VCaP (cell line): Measurements from ENCODE around the gene KAZN.

Source experiments
- H3K27ac ChIP-seq: fragments of 450-650 bp; 2 replicates; pipeline ENCODE4 v1.5.1; 2017
- CTCF ChIP-seq: fragments of 450-650 bp; conservative IDR thresholded peaks from 2 replicates; pipeline ENCODE4 v1.5.1; 2017; ENCODE audit warnings: mild to moderate bottlenecking, moderate library complexity

KAZN gene

DNA sequence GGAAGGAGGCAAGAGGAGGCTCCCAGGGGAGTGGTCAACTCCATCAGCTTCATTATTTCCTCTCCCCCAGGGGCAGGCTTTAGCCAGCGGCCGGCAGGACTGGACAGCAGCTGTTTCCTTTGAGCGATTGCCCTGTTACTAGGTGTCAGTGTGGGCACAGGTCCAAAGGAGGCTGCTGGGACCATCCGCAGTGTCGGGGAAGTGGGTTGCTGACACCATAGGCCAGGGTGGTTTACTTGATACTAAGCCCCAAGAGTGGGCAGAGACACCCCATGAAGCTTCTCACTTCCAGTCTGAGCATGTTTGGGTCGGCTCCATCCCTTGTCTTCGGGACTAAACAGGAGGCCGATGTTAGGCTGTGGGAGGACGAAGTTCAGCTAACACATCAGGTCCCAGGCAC lies 63.6 kb downstream of the KAZN start:
- no peak overlapping the region for H3K27ac ChIP-seq
- no peak for TF ChIP-seq CTCF

GRCh38 chr1:14663773-14664172 lies 65.3 kb downstream of the KAZN start:
- TF ChIP-seq CTCF, result no peak
- H3K27ac ChIP-seq, result no peak overlapping the region

GRCh38 chr1:14666373-14666772 lies 67.9 kb downstream of the KAZN start:
- TF ChIP-seq CTCF, result no peak
- no peak overlapping the region for H3K27ac ChIP-seq

DNA sequence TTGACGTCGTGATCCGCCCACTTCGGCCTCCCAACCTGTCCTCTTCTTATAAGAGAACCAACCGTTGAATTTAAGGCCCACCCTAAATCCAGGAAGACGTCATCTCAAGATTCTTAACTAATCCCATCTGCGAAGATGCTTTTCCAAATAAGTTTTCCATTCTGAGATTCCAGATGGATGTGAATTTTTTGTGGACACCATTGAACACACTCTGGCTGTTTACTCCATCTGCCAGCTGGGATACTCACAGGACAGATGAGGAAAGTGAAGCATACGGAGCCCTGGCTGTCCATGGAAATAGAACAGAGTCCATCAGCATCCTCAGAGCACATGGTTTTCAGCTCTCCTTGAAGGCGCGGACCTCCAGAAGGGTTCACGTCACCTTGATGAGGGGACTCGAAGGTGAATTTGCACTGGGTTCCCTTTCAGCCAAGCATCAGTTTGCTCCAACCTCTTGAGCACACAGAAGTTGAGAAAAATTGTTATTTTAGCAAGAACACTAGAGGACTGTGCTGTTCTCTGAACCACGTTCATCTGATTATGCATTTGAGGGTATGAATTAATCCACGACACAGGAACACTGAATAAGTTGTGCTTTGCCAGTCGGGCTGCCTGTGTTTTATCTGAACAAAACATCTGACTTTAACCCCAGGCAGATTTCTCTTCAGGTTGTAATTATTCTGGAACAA lies 68.6 kb downstream of the KAZN start:
- TF ChIP-seq CTCF, result no peak
- H3K27ac ChIP-seq, result no peak overlapping the region

- no peak overlapping the region for H3K27ac ChIP-seq
- TF ChIP-seq CTCF, result no peak
Observed at GRCh38 chr1:14667651-14667984, 69.1 kb downstream of the KAZN start.

GRCh38 chr1:14668538-14668937 lies 70.1 kb downstream of the KAZN start:
- TF ChIP-seq CTCF, result no peak
- H3K27ac ChIP-seq, result no peak overlapping the region

GRCh38 chr1:14672005-14672404 lies 73.5 kb downstream of the KAZN start:
- TF ChIP-seq CTCF, result no peak
- H3K27ac ChIP-seq, result no peak overlapping the region
